HG03575 (cell line): ENCODE data around the gene PLCH2.

Source experiments
- ATAC-seq: cut with Tn5 transposase; IDR thresholded peaks from one replicate; pipeline ENCODE4 v1.9.1; 2021; ENCODE audit not compliant: unreplicated experiment, insufficient number of reproducible peaks, low FRiP score; ENCODE audit errors: extremely low read depth

The PLCH2 gene

DNA sequence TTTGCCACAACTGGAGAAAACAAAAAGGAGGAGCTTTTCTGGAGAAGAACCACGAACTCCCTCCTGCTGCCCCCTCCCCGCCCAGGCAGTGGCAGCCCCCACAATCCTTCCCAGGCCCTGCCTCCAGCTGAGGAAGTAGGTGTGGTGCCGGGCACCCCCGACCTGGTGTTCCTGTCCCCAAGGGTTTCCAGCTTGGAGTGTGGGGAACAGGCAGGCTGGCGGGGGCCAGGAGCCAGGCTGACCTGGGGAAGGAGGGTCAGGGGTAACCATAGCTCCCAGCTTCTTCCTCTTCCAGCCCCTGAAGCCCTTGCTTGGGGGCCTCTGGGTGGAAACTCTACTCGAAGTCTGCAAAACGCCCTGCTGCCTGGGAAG is 58.2 kb downstream of the PLCH2 start:
- ATAC-seq = no peak

DNA sequence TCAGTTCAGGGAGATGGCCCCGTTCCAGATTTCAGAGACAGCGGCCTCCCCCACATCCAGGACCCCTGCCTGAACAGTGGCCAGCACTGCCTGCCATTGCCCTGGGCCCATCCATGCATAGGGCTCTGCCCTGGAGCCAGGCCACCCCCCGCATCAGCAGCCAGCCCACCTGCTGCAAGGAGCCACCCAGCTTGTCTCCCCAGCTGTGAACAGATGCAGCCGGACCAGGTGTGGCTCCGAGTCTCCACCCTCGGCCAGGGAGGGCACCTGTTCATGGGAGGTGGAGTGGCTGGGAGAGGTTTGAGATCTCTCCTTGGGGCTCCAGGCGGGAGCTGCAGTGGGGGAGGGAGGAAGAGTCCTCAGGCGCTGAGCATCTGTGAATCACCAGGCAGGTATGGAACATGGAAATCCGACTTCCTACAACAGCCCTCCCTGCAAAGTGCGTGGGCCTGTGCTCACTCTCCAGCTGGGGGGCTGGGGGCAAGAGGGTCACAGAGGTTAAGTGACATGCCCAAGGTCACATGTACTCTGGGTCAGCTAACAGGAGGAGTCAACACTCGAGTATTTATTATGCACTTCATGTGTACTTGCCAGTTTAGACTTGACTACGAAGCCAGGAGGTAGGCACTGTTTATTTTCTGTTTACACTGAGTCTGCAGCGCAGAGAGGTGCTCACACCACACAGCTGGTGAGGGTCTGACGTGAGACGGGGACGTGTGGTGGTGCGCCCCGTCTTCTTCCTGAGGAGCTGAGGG is 58.8 kb downstream of the PLCH2 start:
- no peak for ATAC-seq

DNA sequence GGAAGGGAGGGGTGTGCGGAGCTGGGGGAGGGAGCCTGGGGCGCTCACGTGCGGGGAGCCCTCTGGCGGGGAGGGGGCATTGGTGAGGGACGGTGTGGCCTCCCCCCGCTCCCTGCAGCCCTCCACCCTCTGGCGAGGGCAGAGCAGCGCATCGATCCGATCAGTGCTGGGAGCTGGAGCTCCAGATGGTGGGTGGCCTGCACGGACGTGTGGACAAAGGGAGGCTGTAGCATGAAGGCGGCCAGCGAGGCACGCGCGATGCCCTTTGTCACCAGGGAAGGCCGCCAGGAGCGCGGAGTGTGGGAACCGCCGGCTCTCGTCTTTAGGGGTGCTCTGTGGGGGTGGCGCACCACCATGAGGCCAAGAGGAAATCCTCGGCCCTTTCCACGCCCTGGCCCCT is 59.4 kb downstream of the PLCH2 start:
- ATAC-seq = no peak

DNA sequence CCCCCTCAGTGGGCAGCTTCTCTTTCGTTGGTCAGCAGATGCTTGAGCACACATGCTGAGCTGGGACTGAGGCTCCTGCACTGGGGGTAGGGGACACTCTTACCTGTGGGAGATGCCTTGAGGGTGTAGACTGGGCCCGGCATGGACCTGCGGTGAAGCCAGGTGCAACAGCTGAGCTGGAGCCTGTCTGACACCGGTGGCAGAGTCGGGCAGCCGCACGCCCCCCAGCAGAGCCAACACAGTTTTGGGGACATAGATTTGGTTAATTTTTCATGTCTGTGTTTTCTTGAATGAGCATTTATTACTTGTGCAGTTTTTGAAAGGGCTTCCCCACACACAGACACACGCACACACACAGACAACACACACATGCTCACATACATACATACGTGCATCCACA is 59.9 kb downstream of the PLCH2 start:
- no peak for ATAC-seq

DNA sequence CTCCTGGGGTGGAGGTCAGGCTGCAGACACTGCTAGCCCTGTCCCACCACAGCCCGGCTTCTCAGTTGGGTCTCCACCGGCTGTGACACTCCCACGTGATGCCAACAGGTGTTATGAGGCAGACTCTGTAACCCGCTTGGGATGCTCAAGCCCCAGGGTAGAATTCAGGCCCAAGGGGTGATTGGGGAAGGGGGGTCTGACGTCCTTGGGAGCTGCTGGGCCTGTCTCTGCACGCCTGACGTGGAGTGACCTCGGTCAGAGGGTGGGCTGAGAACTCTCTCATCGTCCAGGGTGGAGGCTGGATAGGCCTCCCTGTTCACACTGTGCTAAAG is 61.7 kb downstream of the PLCH2 start:
- no peak for ATAC-seq

DNA sequence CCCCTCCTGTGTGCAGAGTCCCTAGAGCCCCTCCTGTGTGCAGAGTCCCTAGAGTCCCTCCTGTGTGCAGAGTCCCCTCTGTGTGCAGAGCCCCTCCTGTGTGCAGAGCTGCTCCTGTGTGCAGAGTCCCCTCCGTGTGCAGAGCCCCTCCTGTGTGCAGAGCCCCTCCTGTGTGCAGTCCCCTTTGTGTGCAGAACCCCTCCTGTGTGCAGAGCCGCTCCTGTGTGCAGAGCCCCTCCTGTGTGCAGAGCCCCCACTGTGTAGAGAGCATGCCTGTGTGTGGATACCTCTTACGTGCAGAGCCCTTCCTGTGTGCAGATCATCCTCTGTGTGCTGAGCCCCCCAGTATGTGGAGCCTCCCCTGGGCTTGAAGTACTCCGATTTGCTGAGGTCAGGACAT is 62.3 kb downstream of the PLCH2 start:
- no peak for ATAC-seq

DNA sequence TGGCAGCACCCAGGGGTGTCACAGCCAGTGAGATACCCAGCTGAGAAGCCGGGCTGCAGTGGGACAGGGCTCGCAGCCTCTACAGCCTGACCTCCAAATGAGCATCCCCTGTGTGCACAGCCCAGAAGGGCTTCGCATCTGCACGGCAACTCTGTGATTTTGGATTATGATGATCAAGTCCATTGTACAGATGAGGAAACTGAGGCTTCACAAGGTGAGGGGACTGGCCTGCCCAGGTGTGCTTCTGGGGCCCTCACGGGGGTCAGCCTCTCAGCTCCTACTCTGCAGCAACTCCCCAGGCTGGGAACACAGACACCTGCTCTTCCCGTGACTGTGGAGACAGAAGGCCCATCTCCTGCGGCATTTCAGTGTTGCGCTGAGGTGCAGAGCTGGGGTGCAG is 62.8 kb downstream of the PLCH2 start:
- no peak for ATAC-seq

DNA sequence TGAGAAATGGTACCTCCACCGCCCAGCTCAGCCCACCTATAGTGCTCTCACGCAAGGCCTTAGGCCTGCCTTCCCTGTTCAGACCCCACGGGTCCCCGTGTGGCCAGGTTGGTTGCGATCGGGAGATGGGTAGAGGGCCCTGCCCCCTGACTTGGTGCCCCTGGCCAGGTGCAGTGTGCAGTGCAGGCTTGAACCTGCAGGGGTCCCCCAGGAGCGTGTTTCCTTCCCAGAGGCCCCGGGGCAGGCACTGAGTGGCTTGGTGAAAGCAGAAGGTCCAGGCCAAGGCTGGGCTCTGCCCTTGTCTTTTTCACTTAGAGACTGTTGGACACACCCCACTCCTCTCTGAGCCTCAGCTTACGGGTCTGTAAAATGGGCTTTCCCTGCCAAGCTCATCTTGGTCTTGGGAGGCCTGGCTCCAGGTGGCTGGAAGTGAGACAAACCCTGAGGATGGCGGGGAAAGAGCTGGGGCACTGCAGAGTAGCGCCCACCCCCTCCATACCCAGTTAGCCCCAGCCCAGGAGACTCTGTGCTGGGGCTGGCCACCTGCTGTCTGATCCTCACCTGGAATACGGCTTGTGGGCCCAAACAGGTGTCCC is 63.3 kb downstream of the PLCH2 start:
- ATAC-seq = no peak

DNA sequence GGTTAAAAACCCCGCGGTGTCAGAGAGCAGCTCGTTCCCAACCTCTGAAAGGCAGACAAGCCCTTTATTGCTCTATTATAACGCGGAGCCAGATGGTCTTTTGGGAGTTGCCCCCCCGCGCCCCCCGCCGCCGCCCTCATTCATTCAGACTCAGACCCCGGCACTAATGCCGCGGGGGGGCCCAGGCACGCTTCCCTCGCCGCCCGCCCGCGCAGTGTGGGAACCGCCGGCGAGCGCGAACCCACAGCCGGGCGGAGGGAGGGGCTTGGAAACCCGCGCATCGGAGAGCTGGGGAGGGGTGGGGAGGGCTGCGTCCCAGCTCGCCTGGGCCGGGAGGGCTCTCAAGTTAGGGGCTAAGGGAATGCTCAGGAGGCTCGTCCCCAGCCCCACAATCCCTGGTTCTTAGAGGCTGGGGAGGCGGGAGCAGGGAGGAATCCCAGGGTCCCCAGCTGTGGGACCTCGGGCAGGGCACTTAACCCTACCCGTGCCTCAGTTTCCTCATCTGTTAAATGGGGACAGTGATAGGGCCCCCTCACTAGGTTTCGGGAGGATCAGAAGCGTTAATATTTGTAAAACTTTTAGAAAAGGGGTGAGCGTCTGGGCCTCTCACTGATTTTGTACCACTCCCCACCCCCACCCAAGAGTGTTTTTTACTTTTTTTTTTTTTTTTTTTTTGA is 64.9 kb downstream of the PLCH2 start:
- no peak for ATAC-seq

DNA sequence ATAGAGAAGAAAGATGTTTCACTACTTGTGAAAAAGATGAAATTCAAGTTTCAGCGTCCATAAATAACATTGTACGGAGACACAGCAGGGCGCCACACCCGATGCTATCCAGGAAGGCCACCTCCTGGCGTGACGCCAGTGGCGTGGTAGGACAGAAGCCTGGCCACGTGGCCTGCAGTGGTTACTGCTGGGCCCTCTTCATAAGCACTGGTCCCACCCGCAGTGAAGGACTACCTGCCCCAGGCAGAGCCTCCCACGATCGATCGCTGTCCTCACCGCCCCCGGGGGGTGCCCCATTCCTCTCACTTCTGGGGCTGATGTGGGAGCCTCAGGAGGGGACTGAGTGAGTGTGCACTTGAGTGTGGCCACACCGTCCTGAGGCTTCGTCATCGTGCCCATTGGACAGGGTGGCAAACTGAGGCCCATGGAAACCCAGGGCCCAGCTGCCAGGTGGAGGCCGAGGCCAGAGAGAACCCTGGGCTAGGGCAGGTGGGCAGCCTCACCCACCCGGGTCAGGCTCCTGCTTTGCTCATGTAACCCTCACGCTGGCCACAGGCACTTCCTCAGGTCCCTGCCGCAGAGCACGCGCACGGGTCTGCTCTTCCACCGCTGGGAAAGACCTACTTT is 65.6 kb downstream of the PLCH2 start:
- no peak for ATAC-seq

DNA sequence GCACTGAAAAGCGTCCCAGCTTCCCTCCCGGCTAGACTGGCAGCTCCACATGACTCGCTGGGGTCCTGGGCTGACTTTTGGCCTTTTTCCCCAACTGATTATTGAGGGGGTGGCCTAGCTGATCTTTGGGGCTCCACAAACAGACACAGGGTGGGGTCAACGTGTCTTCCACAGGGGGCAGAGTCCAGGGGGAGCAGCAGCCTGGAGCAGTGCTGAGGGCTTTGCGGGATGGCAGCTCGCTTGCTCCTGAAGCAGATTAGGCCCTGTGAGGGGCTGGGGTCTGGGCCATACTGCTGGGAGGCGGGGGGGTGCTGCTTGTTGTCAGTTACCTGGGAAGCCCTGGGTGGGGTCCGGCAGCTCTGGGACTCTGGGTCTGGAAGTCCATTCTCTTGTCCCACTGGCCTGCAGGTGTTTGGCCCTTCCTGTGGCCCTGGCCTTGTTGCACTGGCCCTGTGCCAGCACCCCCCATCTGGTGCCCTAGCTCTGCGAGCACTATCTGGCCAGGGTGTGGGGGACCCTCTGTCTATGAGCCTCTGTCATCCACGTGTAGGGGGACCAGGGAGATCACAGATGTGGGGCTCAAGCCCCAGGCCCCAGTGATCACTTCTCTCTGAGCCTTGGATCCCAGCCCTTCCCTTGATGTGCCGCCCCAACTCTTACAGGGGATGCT is 66.3 kb downstream of the PLCH2 start:
- no peak for ATAC-seq

DNA sequence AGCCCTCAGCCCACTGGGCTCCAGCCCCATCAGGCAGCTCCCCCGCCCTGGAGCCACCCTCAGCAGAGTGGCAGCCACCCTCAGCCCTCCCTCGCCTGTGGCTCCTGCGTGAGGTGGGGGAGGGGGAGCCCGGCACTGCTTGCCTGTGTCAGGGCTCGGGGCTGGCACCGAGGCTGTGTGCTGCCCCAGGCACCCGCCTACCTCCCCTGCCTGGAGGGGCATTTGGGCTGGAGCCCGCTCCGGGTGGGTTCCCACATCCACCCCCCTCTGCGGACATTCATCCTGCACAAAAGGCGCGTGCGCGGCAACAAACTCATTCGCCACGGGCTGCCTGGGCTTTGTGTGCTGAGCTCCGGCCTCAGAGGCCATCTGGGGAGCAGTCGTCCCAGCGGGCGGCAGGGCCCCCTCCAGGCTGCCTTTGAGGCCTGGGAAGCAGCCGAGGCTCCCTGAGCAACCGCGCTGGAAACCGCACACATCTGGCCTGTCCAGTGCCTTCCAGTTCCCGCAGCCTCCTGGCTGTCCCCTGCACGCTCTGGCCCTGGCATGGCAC is 67.5 kb downstream of the PLCH2 start:
- no peak for ATAC-seq

DNA sequence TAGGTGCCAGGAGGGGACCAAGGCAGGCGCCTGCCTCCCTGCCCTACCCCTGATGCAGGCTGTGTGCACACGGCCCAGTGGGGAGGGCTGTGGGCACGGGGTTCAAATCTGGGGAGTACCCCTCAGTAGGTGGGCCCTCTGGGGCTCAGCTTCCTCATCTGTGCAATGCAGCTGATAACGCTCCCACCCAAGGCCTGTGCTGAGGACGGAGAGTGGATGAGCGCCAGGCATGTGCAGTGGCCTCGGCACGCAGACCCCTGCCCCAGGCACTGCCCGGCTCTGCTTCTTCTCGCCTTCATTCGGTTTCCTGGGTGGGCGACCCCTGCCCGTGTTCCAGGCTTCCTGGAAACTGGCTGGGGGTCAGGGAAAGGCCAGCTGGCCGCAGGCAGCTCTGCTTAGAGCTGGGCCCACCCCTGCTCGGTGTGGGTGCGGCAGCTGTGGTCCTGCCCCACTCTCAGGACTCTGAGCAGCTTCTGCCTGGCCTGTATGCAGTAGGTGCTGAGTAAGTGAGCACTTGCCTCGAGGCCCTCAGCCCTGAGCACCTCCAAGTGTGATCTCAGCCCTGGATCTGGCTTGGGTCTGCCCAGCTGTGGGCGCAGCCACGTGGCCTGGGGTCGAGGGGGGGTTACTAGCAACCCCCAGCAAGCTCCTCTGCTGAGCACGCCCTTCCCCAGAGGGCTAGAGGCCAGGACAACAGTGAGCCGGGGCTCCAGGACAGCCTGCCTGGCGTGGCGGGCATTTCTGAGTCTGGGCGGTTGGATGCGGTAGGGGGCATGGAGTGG is 68.2 kb downstream of the PLCH2 start:
- no peak for ATAC-seq

DNA sequence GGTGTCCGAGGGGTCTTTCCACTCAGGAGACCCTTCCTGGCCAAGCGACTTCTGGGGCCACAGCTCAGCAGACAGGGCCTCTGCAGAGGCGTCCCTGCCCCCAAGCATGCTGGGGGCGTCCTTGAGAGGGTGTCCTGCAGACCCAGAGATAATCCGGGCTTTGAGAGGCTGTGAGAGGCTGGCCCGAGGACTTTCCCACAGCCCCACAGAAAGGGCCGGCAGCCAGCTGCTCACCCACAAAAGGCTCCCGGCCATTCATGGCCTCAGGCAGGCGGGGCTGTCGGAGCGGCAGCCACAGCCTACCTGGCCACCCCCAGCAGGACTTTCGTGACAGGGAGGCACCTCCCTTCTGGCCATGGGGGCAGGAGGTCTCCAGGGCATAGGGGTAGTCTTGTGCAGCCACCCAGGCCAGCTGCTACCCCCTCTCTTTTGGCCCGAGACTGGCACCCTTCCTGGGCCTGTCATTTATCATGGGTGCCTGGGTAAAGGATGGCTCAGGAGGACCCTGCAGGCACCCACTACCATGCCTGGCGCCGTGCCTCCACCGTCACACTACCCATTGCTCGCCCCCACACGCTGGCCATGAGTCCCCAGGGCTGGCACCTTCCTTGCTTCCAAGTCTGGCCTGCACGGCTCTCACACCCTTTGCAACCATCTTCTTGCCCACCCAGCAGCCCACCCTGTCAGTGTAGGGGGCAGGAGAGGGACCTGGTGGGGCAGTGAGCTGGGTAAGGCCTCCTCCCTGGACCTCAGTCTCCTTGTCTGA is 69.0 kb downstream of the PLCH2 start:
- no peak for ATAC-seq

DNA sequence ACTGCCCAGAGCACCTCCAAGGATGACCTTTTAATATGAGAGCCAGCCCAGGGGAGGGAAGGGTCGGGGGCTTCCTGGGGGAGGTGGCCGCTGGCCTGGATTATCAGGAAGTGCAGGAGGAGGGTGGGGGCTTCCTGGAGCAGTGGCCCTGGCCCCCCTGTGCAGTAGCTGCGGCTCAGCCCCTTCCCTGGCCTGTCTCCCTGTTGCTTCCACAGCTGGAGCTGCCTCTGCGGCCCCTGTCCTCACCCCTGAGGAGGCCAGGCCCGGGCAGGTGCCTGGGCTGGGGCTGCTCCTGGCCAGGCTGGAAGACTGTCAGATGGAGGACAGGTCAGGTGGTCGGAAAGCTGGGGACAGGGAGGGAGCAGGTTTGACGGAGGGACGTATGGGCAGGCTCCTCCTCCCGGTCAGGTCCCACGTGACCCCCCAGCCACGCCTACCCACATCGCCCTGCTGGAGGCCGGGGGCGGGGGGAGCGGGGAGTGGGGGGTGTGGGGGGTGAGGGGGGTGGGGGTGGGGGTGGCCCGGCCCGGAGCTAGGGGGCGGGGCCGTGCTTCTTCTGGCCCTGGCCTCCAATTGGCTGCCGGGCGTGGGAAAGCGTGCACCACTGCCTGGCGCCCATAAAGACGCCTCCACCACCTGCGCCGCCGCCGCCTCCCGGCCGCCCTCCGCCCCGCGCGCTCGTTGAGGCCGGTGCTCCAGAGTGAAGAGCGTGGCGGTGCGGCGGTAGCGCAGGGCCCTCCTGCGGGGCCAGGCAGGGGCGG is 69.8 kb downstream of the PLCH2 start:
- no peak for ATAC-seq

DNA sequence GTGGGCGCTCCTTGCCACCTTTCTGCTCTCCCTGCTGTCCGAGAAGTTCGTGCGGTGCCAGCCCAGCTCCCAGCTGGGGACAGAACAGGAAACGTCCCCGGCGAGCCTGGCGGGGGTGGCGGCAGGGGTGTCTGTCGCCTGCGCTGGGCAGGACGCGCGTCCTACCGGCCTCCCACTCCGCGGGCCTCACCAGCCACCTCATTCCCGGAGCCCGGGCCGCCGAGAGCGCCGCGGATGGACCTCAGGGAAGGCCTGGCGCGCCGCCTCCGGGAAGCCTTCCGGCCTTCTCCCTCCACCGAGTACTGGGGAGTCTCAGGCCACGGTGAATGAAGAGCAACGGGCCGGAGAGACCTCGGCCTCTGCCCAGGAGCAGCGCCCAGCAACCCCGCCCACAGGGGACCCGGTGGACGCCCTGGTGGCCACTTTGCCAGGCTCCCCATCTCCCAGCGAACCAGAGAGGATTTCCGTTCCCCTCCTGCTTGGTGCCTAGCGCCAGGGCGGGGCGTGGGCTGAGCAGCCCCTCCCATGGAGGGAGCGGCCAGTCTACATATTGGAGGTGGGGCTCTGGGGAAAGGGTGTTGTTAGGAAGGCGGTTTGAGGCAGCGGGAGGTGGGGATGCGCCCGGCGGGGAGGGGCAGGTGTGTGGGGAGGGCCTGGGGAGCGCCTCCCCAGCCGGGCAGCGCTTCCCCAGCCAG is 70.6 kb downstream of the PLCH2 start:
- ATAC-seq = no peak
